GM18519 (cell line): ENCODE data around the gene NOS1AP.
"Not testable (repeated sequence)": the region's sequence is repeated elsewhere in the genome, so short reads cannot be mapped to it uniquely, and the experiment has no call there.

Experiments used
- ATAC-seq: cut with Tn5 transposase; IDR thresholded peaks from one replicate; pipeline ENCODE4 v1.9.1; 2021; ENCODE audit warnings: mild to moderate bottlenecking, moderate library complexity; ENCODE audit not compliant: unreplicated experiment, low FRiP score

NOS1AP gene

GRCh38 chr1:162069334-162070093 lies at the start of gene NOS1AP:
Gene NOS1AP (plus strand): TSS chr1:162069691. CDS start chr1:162070178, 487 bp downstream.
- peak; percentile 80 for ATAC-seq

- ATAC-seq, result no peak
Observed at GRCh38 chr1:162020150-162020549, 49.3 kb upstream of the NOS1AP start.

- ATAC-seq, result no peak
Observed at GRCh38 chr1:162021124-162021523, 48.4 kb upstream of the NOS1AP start.

GRCh38 chr1:162022626-162023025 lies 46.9 kb upstream of the NOS1AP start:
- no peak for ATAC-seq

- no peak for ATAC-seq
Observed at GRCh38 chr1:162023181-162023546, 46.3 kb upstream of the NOS1AP start.

GRCh38 chr1:162023547-162024501 lies 45.7 kb upstream of the NOS1AP start, which contains the start of gene OLFML2B:
Gene OLFML2B (minus strand): TSS chr1:162023869. CDS start chr1:162023430, 439 bp downstream.
- ATAC-seq, result no peak

GRCh38 chr1:162025541-162025940 lies 44.0 kb upstream of the NOS1AP start:
- no peak for ATAC-seq

- ATAC-seq, result no peak
Observed at GRCh38 chr1:162026881-162027280, 42.6 kb upstream of the NOS1AP start.

- ATAC-seq, result no peak
Observed at GRCh38 chr1:162028726-162029125, 40.8 kb upstream of the NOS1AP start.

GRCh38 chr1:162029157-162029556 lies 40.3 kb upstream of the NOS1AP start:
- no peak for ATAC-seq

- ATAC-seq, result no peak
Observed at GRCh38 chr1:162030759-162031280, 38.7 kb upstream of the NOS1AP start.

- no peak for ATAC-seq
Observed at GRCh38 chr1:162033428-162033827, 36.1 kb upstream of the NOS1AP start.

- ATAC-seq, result no peak
Observed at GRCh38 chr1:162035241-162035640, 34.2 kb upstream of the NOS1AP start.

GRCh38 chr1:162036163-162036562 lies 33.3 kb upstream of the NOS1AP start:
- ATAC-seq, result no peak

GRCh38 chr1:162038624-162039023 lies 30.9 kb upstream of the NOS1AP start:
- no peak for ATAC-seq

GRCh38 chr1:162040001-162040400 lies 29.5 kb upstream of the NOS1AP start:
- ATAC-seq, result no peak

- ATAC-seq, result no peak
Observed at GRCh38 chr1:162040657-162041056, 28.8 kb upstream of the NOS1AP start.

GRCh38 chr1:162042361-162042760 lies 27.1 kb upstream of the NOS1AP start:
- ATAC-seq, result no peak

GRCh38 chr1:162046921-162047320 lies 22.6 kb upstream of the NOS1AP start:
- ATAC-seq, result no peak

- not testable (repeated sequence) for ATAC-seq
Observed at GRCh38 chr1:162053949-162054348, 15.5 kb upstream of the NOS1AP start.

GRCh38 chr1:162055062-162055461 lies 14.4 kb upstream of the NOS1AP start:
- ATAC-seq, result no peak
